MM.1S (cell line): ENCODE data around the gene ZNF268.

Experiments used
- CTCF ChIP-seq: fragments of 300-600 bp; sonication (generic); IDR thresholded peaks from 2 replicates; pipeline ENCODE4 v1.5.1; 2016; ENCODE audit warnings: antibody characterized with exemption, low read length, mixed read lengths
- EZH2phosphoT487 ChIP-seq: fragments of 300-600 bp; sonication (generic); IDR thresholded peaks from 2 replicates; pipeline ENCODE4 v1.6.1; 2018; ENCODE audit warnings: antibody characterized with exemption, low read length

GRCh38 chr12:133235401-133236112 lies 54.3 kb downstream of the ZNF268 start, which contains the start of gene ANHX:
- TF ChIP-seq CTCF (no peak), EZH2phosphoT487 (no peak)
